ENCODE measurements around the gene ADA. TPM values are rescaled to one million over a fixed set of nuclear protein-coding genes. Genes with fewer than 3 reads are reported as not detected.

Gene ADA
- total RNA-seq, 1 donor from 2014 or later, result 55.5 TPM

DNA sequence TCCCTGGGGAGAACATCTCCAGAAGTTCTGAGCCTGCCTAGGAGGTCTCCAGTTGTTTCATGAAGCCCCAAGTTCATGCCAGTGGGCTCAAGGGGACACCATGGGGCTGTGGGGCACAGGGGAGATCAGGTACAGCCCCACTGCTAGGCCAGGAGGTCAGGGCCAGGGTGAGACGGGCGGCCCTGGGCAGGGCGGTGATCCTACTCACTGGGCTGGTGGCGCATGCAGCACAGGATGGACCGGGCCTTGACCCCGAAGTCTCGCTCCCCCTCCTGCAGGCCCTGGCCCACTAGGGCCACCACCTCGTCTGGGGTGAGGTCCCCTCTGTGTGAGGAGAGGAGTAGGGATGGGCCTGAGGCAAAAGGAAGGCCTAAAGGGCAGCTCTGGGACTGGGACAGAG lies 26.1 kb downstream of the ADA start:
- DNase-seq (ENCODE audit: extremely low read depth, low read depth, low spot score), result no peak

- DNase-seq (ENCODE audit: extremely low read depth, low read depth, low spot score), result no peak
Measured at GRCh38 chr20:44624743-44625271, 26.7 kb downstream of the ADA start.

DNA sequence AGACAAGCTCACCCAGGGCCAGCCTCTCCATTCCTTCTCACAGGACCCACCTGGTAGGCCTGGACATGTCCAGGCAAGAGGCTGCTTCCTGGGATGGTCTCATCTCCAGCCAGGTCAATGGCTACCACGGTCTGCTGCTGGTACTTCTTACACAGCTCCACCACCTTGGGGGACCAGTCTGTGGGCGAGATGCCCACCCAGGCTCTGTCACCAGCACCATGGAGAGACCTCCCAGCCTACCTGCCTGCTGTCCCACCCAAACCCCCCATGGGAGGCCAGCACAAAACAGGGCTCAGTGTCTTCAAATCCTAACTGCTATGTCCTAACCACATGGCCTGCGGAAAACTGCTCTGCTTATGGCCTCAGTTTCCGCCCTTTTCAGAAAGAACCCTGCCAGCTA lies 27.3 kb downstream of the ADA start:
- DNase-seq (ENCODE audit: extremely low read depth, low read depth, low spot score), result no peak

DNA sequence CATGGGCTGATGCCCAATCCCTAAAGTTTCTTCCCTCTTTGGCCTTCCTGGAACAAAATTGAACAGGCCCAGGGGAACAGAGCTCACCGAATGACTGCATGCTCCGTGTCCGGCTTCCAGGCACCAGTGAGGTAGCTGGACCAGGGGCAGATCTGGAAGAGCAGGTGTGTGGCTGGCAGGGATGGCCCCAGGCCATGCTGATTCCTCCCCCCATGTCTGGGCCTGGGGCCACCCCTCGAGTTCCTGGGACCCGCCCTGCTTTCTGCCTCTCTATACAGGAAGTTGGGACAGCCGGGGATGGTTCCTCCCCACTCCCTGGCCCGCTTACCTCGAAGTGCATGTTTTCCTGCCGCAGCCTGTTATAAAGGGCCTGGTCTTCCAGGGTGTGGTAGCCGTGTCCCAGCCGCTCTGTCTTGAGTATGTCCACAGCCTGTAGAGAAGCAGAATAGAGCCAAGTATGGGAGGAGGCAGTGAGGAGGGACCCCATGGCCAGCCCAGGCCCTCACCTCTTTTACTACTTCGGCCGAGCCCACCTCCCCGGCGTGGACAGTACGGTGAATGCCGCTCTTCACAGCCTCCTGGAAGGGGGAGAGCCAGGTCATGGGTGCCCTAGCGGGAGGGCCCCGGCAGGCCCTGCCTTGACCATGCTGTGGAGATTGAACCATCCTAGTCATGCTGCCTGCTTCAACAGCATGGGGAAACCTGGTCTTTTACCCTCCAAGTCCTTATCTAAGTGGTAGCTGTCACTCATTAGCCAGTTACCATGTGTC lies 28.8 kb downstream of the ADA start:
- DNase-seq (ENCODE audit: extremely low read depth, low read depth, low spot score), result no peak

DNA sequence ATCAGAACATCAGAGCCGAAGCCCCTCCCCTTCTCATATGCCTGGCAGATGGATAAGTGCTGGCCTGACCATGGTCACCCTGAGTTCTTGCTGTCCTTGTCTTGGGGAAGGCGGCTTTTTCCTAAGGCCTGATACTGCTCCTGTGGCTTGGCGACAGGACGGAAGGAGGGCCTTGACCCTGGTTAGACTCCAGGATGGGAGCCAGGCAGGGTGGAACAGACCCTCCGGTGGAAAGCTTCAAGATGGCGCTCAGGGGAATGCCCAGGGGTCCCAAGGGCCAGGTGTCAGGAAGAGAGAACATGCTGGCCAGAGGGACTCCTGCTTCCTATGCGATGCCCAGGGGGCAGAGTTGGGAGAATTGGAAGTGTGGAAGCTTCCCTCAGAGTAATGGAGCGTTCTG lies 29.6 kb downstream of the ADA start:
- no peak for DNase-seq (ENCODE audit: extremely low read depth, low read depth, low spot score)

DNA sequence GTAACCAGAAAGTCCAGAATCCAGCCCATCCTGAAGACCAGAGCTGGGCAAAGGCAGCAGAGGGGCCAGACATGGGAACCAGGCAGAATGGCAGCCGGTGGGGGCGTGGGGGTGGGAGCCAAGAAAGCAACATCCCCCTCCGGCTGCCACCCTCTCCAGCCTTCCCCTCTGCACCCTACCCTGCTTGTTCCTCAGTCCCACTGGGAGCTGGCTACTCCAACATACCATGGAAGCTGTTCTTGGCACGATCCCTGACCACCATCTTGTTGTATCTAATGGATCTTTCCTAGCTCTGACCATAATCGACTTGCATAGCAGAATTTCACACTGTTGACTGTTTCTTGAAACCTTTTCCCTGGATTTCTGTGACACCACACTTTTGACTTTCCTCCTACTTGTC lies 30.2 kb downstream of the ADA start:
- no peak for DNase-seq (ENCODE audit: extremely low read depth, low read depth, low spot score)

DNA sequence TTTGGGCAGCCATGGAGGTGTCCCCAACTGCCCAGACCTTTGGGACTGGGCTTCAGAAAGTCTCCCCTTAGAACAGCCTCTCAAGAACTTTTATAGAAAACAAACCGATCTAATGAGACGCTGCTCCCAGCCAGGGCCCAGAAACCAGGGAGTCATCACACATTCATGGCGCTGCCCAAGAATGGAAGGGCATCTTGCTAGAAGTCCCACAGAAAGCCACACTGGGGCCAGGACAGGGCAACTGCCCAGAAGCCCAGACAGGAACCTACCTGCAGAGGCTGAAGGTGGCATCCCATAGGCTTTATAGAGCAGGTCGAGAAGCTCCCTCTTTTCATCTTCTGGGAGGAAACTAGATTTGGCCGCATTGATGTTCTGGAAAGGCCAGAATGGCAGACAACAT lies 31.5 kb downstream of the ADA start:
- no peak for DNase-seq (ENCODE audit: extremely low read depth, low read depth, low spot score)

DNA sequence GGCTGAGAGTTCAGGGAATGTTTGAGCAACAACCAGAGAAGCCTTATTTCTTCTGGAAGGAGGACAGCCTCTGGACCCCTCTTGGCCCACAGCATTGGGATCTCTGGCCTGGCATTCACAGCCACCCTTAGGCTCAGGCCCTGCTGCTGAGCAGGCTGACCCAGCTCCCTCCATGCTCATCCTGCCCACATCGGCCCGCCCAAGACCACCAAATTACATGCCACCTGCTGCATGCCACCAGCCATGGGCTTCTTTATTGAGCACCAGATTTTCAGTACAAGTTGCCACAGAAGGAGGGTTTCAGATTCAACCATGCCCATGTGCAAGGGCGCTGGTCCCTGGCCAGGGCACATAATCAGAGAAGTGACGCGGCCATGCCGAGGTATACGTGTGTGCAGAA lies 32.2 kb downstream of the ADA start:
- DNase-seq (ENCODE audit: extremely low read depth, low read depth, low spot score), result no peak

- no peak for DNase-seq (ENCODE audit: extremely low read depth, low read depth, low spot score)
Measured at GRCh38 chr20:44618318-44618731, 33.2 kb downstream of the ADA start.

GRCh38 chr20:44616604-44616964 lies 34.9 kb downstream of the ADA start:
- no peak for DNase-seq (ENCODE audit: extremely low read depth, low read depth, low spot score)

- no peak for DNase-seq (ENCODE audit: extremely low read depth, low read depth, low spot score)
Measured at GRCh38 chr20:44615876-44616603, 35.5 kb downstream of the ADA start.

- DNase-seq (ENCODE audit: extremely low read depth, low read depth, low spot score), result no peak
Measured at GRCh38 chr20:44615169-44615791, 36.2 kb downstream of the ADA start.

DNA sequence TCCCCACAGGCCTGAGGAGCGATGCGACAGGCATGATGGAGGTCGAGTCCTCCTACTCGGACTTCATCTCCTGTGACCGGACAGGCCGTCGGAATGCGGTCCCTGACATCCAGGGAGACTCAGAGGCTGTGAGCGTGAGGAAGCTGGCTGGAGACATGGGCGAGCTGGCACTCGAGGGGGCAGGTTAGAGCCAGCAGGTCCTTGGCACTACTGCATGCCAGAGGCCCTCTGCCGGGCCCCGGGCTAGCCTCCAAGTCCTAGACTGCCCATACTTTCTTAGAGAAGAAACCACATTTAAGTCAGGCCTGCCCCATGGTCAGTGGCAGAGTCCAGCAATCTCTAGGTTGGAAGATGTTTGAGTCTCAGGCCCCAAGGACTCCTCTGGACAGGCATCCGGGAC lies 37.0 kb downstream of the ADA start:
- no peak for DNase-seq (ENCODE audit: extremely low read depth, low read depth, low spot score)

- no peak for DNase-seq (ENCODE audit: extremely low read depth, low read depth, low spot score)
Measured at GRCh38 chr20:44613575-44613974, 37.9 kb downstream of the ADA start.

DNA sequence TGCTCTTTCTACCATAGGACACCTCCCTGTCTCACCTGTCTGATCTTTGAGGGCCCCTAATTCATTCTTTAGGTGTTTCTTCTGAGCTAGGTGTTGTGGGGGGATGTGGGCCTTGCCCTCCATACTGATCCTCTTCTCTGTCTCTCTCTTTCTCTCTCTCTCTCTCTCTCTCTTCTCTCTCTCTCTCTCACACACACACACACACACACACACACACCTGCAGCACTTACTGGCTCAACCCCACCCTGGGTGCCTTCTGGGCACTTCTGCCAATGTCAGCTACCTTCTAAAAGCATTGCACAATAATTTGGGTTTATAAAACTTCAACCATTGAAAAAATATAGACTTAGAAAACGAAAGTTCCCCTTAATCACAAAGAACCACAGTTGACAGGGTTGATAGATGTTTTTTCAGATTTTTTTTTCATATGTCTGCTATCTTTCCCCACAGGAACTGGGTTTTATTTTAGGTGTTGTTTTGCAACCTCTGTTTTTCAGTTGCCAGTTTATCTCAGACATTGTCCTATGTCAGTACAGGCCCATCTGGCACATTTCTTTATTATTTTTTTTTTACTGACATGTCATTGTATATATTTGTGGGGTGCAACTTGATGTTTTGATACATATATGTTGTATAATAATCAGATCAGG lies 41.1 kb downstream of the ADA start:
- no peak for DNase-seq (ENCODE audit: extremely low read depth, low read depth, low spot score)

- DNase-seq (ENCODE audit: extremely low read depth, low read depth, low spot score), result peak; percentile 77
Measured at GRCh38 chr20:44609516-44610312, 41.8 kb downstream of the ADA start.

- DNase-seq (ENCODE audit: extremely low read depth, low read depth, low spot score), result no peak
Measured at GRCh38 chr20:44609006-44609515, 42.4 kb downstream of the ADA start.

DNA sequence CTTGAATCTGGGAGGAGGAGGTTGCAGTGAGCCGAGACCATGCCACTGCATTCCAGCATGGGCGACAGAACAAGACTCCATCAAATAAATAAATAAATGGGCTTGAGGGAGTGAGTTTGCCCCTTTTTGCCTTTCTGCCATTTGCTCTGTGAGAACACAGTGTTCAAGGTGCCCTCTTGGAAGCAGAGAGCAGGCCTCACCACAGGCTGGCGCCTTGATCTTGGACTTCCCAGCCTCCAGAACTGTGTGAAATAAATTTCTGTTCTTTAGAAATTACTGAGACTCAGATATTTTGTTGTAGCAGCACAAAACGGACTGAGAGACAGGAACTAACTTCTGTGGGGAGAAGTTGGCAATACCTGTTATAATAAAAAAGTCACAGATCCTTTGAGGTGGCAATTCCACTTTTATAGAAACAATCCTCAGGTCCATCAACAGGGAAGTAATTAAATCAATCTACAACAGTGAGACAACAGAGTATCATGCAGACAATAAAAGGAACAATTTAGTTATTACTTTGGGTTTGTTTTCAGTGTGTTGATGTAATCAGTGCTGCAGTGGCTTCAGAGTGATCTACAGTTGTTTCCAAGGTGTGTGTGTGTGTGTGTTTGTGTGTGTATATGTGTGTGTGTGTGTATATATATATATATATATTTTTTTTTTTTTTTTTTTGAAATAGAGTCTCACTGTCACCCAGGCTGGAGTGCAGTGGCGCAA lies 44.6 kb downstream of the ADA start:
- DNase-seq (ENCODE audit: extremely low read depth, low read depth, low spot score), result no peak

DNA sequence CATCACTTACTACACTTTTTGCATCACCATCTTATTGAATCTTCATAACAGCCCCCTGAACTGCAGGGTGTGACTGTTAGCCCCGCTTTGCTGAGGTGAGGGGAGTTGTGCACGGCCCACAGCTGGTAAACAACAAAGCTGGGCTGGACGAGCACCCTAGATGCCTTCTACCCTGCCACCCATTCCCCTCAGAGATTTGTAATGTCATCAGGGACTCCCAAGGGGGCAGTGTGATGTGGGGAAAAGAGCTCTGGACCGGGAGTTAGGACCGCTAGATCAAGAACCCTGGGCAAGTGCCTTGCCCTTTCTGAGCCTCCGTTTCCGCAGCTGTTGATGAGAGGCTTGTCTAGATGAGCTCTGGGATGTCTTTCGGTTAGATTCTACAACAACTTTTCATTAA lies 48.2 kb downstream of the ADA start:
- DNase-seq (ENCODE audit: extremely low read depth, low read depth, low spot score), result no peak

DNA sequence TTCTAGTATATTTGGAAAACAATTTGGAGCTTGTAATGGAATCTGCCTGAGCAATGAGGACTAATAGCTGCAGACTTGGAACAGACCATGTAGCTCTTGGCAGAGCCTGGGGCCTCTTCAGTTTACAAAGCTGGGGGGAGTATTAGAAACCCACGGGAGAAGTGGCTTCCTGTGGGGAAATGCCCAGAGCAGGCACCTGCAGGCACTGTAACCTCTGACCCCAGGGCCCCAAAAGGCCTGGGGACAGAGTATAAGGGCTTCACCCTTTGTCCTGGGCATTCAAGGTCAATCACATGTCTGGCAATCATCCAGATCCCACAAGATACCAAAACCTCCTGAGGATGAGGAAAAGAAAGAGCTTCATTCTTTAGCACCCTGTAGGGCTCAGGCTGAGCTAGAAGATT lies 49.7 kb downstream of the ADA start:
- DNase-seq (ENCODE audit: extremely low read depth, low read depth, low spot score), result no peak

All from glomerular endothelial cell (primary cell).